GM23338 (cell line): ENCODE results near the gene C11orf52.

ENCODE experiments used
- CREB1 ChIP-seq: fragments of 250-450 bp; sonication (Bioruptor Pico); IDR thresholded peaks from 2 replicates; pipeline ENCODE4 v1.5.0; 2020; ENCODE audit warnings: low read depth, mild to moderate bottlenecking, moderate library complexity
- EZH2 ChIP-seq: fragments of 200-600 bp; sonication (generic); IDR thresholded peaks from one replicate; pipeline ENCODE4 v1.8.0; 2017; ENCODE audit warnings: antibody characterized with exemption, mild to moderate bottlenecking, low read depth; ENCODE audit not compliant: unreplicated experiment
- EZH2phosphoT487 ChIP-seq: fragments of 200-600 bp; sonication (generic); IDR thresholded peaks from one replicate; pipeline ENCODE4 v1.8.1; 2018; ENCODE audit warnings: antibody characterized with exemption; ENCODE audit not compliant: unreplicated experiment
- JUNB ChIP-seq: IDR thresholded peaks from one replicate; pipeline ENCODE4 v1.6.1; 2016; ENCODE audit warnings: antibody characterized with exemption; ENCODE audit not compliant: unreplicated experiment
- NANOG ChIP-seq: IDR thresholded peaks from 2 replicates; pipeline ENCODE4 v1.6.1; 2016; ENCODE audit warnings: antibody characterized with exemption, borderline replicate concordance
- POLR2AphosphoS5 ChIP-seq: IDR thresholded peaks from 2 replicates; pipeline ENCODE4 v1.6.1; 2016; ENCODE audit warnings: antibody characterized with exemption, low read depth
- REST ChIP-seq: IDR thresholded peaks from one replicate; pipeline ENCODE4 v1.6.1; 2018; ENCODE audit warnings: antibody characterized with exemption; ENCODE audit not compliant: unreplicated experiment
- STAT1 ChIP-seq: IDR thresholded peaks from one replicate; pipeline ENCODE4 v1.6.1; 2016; ENCODE audit warnings: antibody characterized with exemption; ENCODE audit not compliant: unreplicated experiment
- ZNF114 ChIP-seq: fragments of 250-450 bp; sonication (Bioruptor Pico); IDR thresholded peaks from 2 replicates; pipeline ENCODE4 v1.5.0; 2020; ENCODE audit warnings: mild to moderate bottlenecking, moderate library complexity
- ZNF331 ChIP-seq: fragments of 250-450 bp; sonication (Bioruptor Pico); IDR thresholded peaks from 2 replicates; pipeline ENCODE4 v1.5.0; 2020; ENCODE audit warnings: low read depth, mild to moderate bottlenecking, moderate library complexity
- TF ChIP-seq, protein P1 (sequence below), 2 experiments: fragments of 200-600 bp in 1 of 2; sonication (generic) in 1 of 2; conservative IDR thresholded peaks; 2 replicates each; pipeline versions ENCODE4 v1.5.1 to v1.6.1; 2016 to 2017; ENCODE audit warnings: antibody characterized with exemption in 2 of 2, low read depth in 2 of 2, mild to moderate bottlenecking in 2 of 2, moderate library complexity in 1 of 2
- TF ChIP-seq, protein P2 (sequence below): fragments of 250-450 bp; sonication (Bioruptor Pico); IDR thresholded peaks from 2 replicates; pipeline ENCODE4 v1.5.0; 2020; ENCODE audit warnings: mild to moderate bottlenecking, moderate library complexity
- TF ChIP-seq, protein P3 (sequence below): IDR thresholded peaks from 2 replicates; pipeline ENCODE4 v1.6.1; 2016; ENCODE audit warnings: antibody characterized with exemption

- TF ChIP-seq EZH2, result no peak
- no peak for TF ChIP-seq REST
- TF ChIP-seq, protein P1, sequence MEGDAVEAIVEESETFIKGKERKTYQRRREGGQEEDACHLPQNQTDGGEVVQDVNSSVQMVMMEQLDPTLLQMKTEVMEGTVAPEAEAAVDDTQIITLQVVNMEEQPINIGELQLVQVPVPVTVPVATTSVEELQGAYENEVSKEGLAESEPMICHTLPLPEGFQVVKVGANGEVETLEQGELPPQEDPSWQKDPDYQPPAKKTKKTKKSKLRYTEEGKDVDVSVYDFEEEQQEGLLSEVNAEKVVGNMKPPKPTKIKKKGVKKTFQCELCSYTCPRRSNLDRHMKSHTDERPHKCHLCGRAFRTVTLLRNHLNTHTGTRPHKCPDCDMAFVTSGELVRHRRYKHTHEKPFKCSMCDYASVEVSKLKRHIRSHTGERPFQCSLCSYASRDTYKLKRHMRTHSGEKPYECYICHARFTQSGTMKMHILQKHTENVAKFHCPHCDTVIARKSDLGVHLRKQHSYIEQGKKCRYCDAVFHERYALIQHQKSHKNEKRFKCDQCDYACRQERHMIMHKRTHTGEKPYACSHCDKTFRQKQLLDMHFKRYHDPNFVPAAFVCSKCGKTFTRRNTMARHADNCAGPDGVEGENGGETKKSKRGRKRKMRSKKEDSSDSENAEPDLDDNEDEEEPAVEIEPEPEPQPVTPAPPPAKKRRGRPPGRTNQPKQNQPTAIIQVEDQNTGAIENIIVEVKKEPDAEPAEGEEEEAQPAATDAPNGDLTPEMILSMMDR (conservative IDR thresholded peaks at IDR 0.05; ENCODE audit: low read depth in 2 of 2), result no peak
- no peak for TF ChIP-seq POLR2AphosphoS5
- TF ChIP-seq CREB1, result no peak
- no peak for TF ChIP-seq JUNB
- no peak for TF ChIP-seq EZH2phosphoT487
- TF ChIP-seq, protein P2, sequence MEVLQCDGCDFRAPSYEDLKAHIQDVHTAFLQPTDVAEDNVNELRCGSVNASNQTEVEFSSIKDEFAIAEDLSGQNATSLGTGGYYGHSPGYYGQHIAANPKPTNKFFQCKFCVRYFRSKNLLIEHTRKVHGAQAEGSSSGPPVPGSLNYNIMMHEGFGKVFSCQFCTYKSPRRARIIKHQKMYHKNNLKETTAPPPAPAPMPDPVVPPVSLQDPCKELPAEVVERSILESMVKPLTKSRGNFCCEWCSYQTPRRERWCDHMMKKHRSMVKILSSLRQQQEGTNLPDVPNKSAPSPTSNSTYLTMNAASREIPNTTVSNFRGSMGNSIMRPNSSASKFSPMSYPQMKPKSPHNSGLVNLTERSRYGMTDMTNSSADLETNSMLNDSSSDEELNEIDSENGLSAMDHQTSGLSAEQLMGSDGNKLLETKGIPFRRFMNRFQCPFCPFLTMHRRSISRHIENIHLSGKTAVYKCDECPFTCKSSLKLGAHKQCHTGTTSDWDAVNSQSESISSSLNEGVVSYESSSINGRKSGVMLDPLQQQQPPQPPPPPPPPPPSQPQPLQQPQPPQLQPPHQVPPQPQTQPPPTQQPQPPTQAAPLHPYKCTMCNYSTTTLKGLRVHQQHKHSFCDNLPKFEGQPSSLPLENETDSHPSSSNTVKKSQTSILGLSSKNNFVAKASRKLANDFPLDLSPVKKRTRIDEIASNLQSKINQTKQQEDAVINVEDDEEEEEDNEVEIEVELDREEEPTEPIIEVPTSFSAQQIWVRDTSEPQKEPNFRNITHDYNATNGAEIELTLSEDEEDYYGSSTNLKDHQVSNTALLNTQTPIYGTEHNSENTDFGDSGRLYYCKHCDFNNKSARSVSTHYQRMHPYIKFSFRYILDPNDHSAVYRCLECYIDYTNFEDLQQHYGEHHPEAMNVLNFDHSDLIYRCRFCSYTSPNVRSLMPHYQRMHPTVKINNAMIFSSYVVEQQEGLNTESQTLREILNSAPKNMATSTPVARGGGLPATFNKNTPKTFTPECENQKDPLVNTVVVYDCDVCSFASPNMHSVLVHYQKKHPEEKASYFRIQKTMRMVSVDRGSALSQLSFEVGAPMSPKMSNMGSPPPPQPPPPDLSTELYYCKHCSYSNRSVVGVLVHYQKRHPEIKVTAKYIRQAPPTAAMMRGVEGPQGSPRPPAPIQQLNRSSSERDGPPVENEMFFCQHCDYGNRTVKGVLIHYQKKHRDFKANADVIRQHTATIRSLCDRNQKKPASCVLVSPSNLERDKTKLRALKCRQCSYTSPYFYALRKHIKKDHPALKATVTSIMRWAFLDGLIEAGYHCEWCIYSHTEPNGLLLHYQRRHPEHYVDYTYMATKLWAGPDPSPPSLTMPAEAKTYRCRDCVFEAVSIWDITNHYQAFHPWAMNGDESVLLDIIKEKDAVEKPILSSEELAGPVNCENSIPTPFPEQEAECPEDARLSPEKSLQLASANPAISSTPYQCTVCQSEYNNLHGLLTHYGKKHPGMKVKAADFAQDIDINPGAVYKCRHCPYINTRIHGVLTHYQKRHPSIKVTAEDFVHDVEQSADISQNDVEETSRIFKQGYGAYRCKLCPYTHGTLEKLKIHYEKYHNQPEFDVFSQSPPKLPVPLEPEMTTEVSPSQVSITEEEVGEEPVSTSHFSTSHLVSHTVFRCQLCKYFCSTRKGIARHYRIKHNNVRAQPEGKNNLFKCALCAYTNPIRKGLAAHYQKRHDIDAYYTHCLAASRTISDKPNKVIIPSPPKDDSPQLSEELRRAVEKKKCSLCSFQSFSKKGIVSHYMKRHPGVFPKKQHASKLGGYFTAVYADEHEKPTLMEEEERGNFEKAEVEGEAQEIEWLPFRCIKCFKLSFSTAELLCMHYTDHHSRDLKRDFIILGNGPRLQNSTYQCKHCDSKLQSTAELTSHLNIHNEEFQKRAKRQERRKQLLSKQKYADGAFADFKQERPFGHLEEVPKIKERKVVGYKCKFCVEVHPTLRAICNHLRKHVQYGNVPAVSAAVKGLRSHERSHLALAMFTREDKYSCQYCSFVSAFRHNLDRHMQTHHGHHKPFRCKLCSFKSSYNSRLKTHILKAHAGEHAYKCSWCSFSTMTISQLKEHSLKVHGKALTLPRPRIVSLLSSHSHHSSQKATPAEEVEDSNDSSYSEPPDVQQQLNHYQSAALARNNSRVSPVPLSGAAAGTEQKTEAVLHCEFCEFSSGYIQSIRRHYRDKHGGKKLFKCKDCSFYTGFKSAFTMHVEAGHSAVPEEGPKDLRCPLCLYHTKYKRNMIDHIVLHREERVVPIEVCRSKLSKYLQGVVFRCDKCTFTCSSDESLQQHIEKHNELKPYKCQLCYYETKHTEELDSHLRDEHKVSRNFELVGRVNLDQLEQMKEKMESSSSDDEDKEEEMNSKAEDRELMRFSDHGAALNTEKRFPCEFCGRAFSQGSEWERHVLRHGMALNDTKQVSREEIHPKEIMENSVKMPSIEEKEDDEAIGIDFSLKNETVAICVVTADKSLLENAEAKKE (CRISPR knock-in tag), result no peak
- no peak for TF ChIP-seq NANOG
- TF ChIP-seq STAT1, result no peak
- TF ChIP-seq, protein P3, sequence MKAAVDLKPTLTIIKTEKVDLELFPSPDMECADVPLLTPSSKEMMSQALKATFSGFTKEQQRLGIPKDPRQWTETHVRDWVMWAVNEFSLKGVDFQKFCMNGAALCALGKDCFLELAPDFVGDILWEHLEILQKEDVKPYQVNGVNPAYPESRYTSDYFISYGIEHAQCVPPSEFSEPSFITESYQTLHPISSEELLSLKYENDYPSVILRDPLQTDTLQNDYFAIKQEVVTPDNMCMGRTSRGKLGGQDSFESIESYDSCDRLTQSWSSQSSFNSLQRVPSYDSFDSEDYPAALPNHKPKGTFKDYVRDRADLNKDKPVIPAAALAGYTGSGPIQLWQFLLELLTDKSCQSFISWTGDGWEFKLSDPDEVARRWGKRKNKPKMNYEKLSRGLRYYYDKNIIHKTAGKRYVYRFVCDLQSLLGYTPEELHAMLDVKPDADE, result no peak
- TF ChIP-seq ZNF331 (CRISPR knock-in tag), result no peak
- no peak for TF ChIP-seq ZNF114 (CRISPR knock-in tag)
These were observed 11.8 kb downstream of the C11orf52 start for GRCh38 chr11:111930472-111930871.
